Endothelial cell of umbilical vein (primary cell): ENCODE results near the gene MICAL3.

Experiments used
- CTCF ChIP-seq, 2 donors: IDR thresholded peaks; 1 replicate in 1 of 2; 2 replicates in 1 of 2; pipeline ENCODE4 v1.5.1; 2011; ENCODE audit warnings: low read length in 2 of 2, mild to moderate bottlenecking in 2 of 2, moderate library complexity in 2 of 2, control low read depth in 1 of 2, inconsistent platforms in 1 of 2, low read depth in 1 of 2; ENCODE audit not compliant: insufficient read depth in 1 of 2; ENCODE audit errors: extremely low read depth in 1 of 2
- EZH2 ChIP-seq: IDR thresholded peaks from 2 replicates; pipeline ENCODE4 v1.6.1; 2012; ENCODE audit warnings: borderline replicate concordance, low read depth, mild to moderate bottlenecking, moderate library complexity, low read length, inconsistent platforms; ENCODE audit not compliant: severe bottlenecking
- POLR2A ChIP-seq: IDR thresholded peaks from 2 replicates; pipeline ENCODE4 v1.6.1; 2012; ENCODE audit warnings: low read depth, mild to moderate bottlenecking, control low read depth, low read length

GRCh38 chr22:17990147-17990546 is 34.2 kb downstream of the MICAL3 start:
- TF ChIP-seq CTCF (IDR thresholded peaks at IDR 0.05; ENCODE audit: extremely low read depth in 1 of 2, insufficient read depth in 1 of 2, low read depth in 1 of 2, low read length in 2 of 2), result no peak
- TF ChIP-seq POLR2A, result no peak
- no peak for TF ChIP-seq EZH2
